Astrocyte (in vitro differentiated cells and primary cell): Measurements from ENCODE around the gene CPA4.

Source experiments
- CTCF ChIP-seq: IDR thresholded peaks from 2 replicates; pipeline ENCODE4 v1.5.1; 2011; ENCODE audit warnings: low read depth, mild to moderate bottlenecking, inconsistent platforms, low read length, moderate library complexity; ENCODE audit not compliant: insufficient read depth
- EZH2 ChIP-seq: IDR thresholded peaks from 2 replicates; pipeline ENCODE4 v1.6.1; 2012; ENCODE audit warnings: mild to moderate bottlenecking, low read length, inconsistent platforms; ENCODE audit not compliant: insufficient read depth

DNA sequence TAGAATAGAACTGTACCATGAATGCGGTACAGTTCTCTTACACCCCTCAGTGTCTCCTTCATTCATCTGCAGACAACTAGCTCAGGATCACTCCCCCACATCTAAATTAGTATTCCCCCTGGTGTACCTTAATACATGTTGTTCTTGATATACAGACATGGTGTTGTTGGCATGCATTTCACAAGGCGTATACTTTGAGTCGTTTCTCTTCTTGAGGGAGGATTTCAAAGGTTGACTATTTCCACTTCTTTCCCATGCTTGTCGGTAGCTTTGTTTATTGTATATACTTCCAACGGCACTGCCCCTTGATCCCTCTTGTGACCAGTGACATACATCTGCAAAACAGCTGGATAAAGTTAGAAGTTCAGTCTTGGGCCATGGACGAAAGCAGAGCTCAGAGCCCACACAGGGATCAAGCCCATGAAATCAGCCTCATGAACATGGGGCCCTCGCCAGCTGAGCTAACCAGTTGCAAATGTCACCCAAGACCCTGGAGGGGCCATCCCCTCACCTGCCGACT is 8.6 kb downstream of the CPA4 start:
- no peak for TF ChIP-seq CTCF
- no peak for TF ChIP-seq EZH2
